Activated gamma-delta T cell (primary cell): ENCODE measurements around the gene BHLHE41.

Source experiments
- DNase-seq: peaks from one replicate; lab custom pipeline; 2025; lab: John Stamatoyannopoulos, UW

The BHLHE41 gene

GRCh38 chr12:26077915-26078702 lies 46.7 kb downstream of the BHLHE41 start:
- DNase-seq = no peak
